GM12873 (cell line): ENCODE measurements around the gene GABRB1.

Experiments used
- CTCF ChIP-seq: IDR thresholded peaks from 2 replicates; pipeline ENCODE4 v1.5.1; 2012; ENCODE audit warnings: low read depth, mild to moderate bottlenecking, moderate library complexity, low read length, control low read depth; ENCODE audit not compliant: insufficient read depth; ENCODE audit errors: missing control alignments

Gene GABRB1

DNA sequence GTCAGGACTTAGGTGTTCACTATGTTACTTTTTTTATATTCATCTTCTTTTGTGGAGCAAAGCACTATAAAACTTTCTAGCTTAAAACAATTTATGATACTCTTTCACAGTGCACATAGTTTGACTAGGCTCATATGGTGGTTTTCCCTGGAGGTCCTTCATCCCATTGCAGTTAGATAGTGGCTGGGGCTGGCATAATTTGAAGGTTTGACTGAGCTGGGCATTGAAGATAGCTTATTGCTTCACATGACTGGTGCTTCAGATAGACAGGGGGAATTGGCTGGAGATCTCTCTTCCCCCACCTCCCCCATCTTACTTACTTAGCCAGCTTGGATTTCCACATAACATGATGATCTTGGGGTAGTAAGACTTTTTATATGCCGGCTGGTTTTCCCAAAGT, 31.0 kb upstream of the GABRB1 start:
- no peak for TF ChIP-seq CTCF

- TF ChIP-seq CTCF, result no peak
These were observed 28.8 kb upstream of the GABRB1 start for GRCh38 chr4:47002580-47002979.

GRCh38 chr4:47010347-47010911, 20.9 kb upstream of the GABRB1 start:
- TF ChIP-seq CTCF, result no peak

- no peak for TF ChIP-seq CTCF
These were observed 20.4 kb upstream of the GABRB1 start for GRCh38 chr4:47010912-47011446.

- TF ChIP-seq CTCF, result no peak
These were observed 18.7 kb upstream of the GABRB1 start for GRCh38 chr4:47012676-47013075.

GRCh38 chr4:47013373-47013772, 18.0 kb upstream of the GABRB1 start:
- TF ChIP-seq CTCF, result no peak

- TF ChIP-seq CTCF, result no peak
These were observed 14.3 kb upstream of the GABRB1 start for GRCh38 chr4:47017081-47017480.

GRCh38 chr4:47017494-47017893, 13.9 kb upstream of the GABRB1 start:
- no peak for TF ChIP-seq CTCF
